Activated CD4-positive, alpha-beta memory T cell treated with anti-CD3 and anti-CD28 coated beads, Interleukin-2, amount 10 ng/mL, durations not matched to agents 7 days and 5 days (primary cell): Measurements from ENCODE around the gene H1-8. TPM values are rescaled to one million over a fixed set of nuclear protein-coding genes. Genes with fewer than 3 reads are reported as not detected.
A peak's percentile ranks its signal among the peaks of the same experiment; 100 is the strongest.

Experiments used
- CTCF ChIA-PET: fragments of 350-600 bp; sonication (Branson Sonifier 250); formaldehyde crosslinking; loops from one replicate; lab custom pipeline; 2021; ENCODE audit warnings: antibody characterized with exemption, inconsistent platforms; lab: Charles Lee
- POLR2A ChIA-PET: fragments of 350-600 bp; sonication (Branson Sonifier 250); formaldehyde crosslinking; loops from one replicate; lab custom pipeline; 2021; ENCODE audit warnings: antibody characterized with exemption; lab: Charles Lee
- DNase-seq: peaks from one replicate; pipeline ENCODE4 v3.0.0-alpha.2; 2020
- H3K27ac Mint-ChIP-seq: one replicate; pipeline ENCODE4 v1.8.0; 2021; ENCODE audit warnings: mild to moderate bottlenecking, mixed read lengths
- H3K27me3 Mint-ChIP-seq: one replicate; pipeline ENCODE4 v1.8.0; 2021; ENCODE audit warnings: mixed read lengths
- H3K36me3 Mint-ChIP-seq: one replicate; pipeline ENCODE4 v1.8.0; 2021; ENCODE audit warnings: low read depth, mixed read lengths
- H3K4me1 Mint-ChIP-seq: one replicate; pipeline ENCODE4 v1.8.0; 2021; ENCODE audit warnings: mixed read lengths
- H3K4me3 Mint-ChIP-seq: one replicate; pipeline ENCODE4 v1.8.0; 2021; ENCODE audit warnings: mild to moderate bottlenecking, mixed read lengths
- H3K9me3 Mint-ChIP-seq: one replicate; pipeline ENCODE4 v1.8.0; 2021; ENCODE audit warnings: mixed read lengths
- total RNA-seq, 2 experiments: library from RNA; stranded (reverse); gene quantifications; one replicate each; pipeline ENCODE4 v1.2.3, GENCODE V29; 2021

H1-8 gene
- total RNA-seq, 2 experiments from 2014 or later: not detected

- H3K27ac Mint-ChIP-seq: no peak overlapping the region
- H3K4me3 Mint-ChIP-seq: no peak overlapping the region
- H3K27me3 Mint-ChIP-seq: peaks cover 2% of the 10 kb centered on the region
- H3K4me1 Mint-ChIP-seq: peaks cover 2% of the 10 kb centered on the region
- no peak for DNase-seq
- POLR2A ChIA-PET: interaction anchor here (1.2 to 1.3 kb wide), 2 partner anchors 11 to 39 kb away, joined by 3 to 5 read pairs; no protein-coding TSS in a partner anchor
- CTCF ChIA-PET: no interaction called here
- no peaks in the 10 kb centered on the region for H3K36me3 Mint-ChIP-seq
- no peaks in the 10 kb centered on the region for H3K9me3 Mint-ChIP-seq
Observed at GRCh38 chr3:129565902-129566301, 22.9 kb downstream of the H1-8 start.

GRCh38 chr3:129567176-129567705 is 24.3 kb downstream of the H1-8 start:
- CTCF ChIA-PET: interaction anchor here (1.4 kb wide), 1 partner anchor 9 kb away, joined by 3 read pairs; no protein-coding TSS in a partner anchor
- H3K27ac Mint-ChIP-seq: no peak overlapping the region

GRCh38 chr3:129567939-129568338 is 25.0 kb downstream of the H1-8 start:
- Mint-ChIP-seq H3K27me3 (peaks cover 2% of the 10 kb centered on the region), H3K27ac (no peak overlapping the region), H3K36me3 (no peaks in the 10 kb centered on the region), H3K9me3 (no peaks in the 10 kb centered on the region), H3K4me1 (peaks cover 2% of the 10 kb centered on the region), H3K4me3 (no peak overlapping the region)
- CTCF ChIA-PET: interaction anchor here (1.4 kb wide), 1 partner anchor 8 kb away, joined by 3 read pairs; no protein-coding TSS in a partner anchor
- DNase-seq: no peak
- POLR2A ChIA-PET: interaction anchor here (1.2 to 1.5 kb wide), 3 partner anchors 9 to 59 kb away, joined by 3 to 6 read pairs (median 3); no protein-coding TSS in a partner anchor

More at GRCh38 chr3:129567176-129567705, 24.3 kb downstream of the H1-8 start:
- peaks cover 2% of the 10 kb centered on the region for H3K4me1 Mint-ChIP-seq
- H3K9me3 Mint-ChIP-seq: no peaks in the 10 kb centered on the region
- no peaks in the 10 kb centered on the region for H3K36me3 Mint-ChIP-seq
- peaks cover 2% of the 10 kb centered on the region for H3K27me3 Mint-ChIP-seq
- POLR2A ChIA-PET: interaction anchor here (1.3 to 1.5 kb wide), 2 partner anchors 9 to 60 kb away, joined by 3 to 6 read pairs; no protein-coding TSS in a partner anchor
- DNase-seq: no peak
- no peak overlapping the region for H3K4me3 Mint-ChIP-seq

GRCh38 chr3:129569856-129570255 is 26.9 kb downstream of the H1-8 start:
- no peak for DNase-seq
- peaks cover 6% of the 10 kb centered on the region for H3K4me1 Mint-ChIP-seq
- CTCF ChIA-PET: interaction anchor here (0.5 kb wide), 1 partner anchor 506 kb away, joined by 3 read pairs; no protein-coding TSS in a partner anchor
- H3K27me3 Mint-ChIP-seq: peaks cover 2% of the 10 kb centered on the region
- H3K9me3 Mint-ChIP-seq: no peaks in the 10 kb centered on the region
- no peak overlapping the region for H3K4me3 Mint-ChIP-seq
- POLR2A ChIA-PET: no interaction called here
- no peak overlapping the region for H3K27ac Mint-ChIP-seq
- no peaks in the 10 kb centered on the region for H3K36me3 Mint-ChIP-seq

GRCh38 chr3:129571605-129572547 is 28.9 kb downstream of the H1-8 start:
- Mint-ChIP-seq H3K4me3 (no peak overlapping the region), H3K27ac (no peak overlapping the region), H3K9me3 (no peaks in the 10 kb centered on the region), H3K27me3 (peaks cover 2% of the 10 kb centered on the region), H3K36me3 (no peaks in the 10 kb centered on the region), H3K4me1 (peaks cover 27% of the 10 kb centered on the region)
- POLR2A ChIA-PET: no interaction called here
- DNase-seq: no peak
- CTCF ChIA-PET: no interaction called here

- POLR2A ChIA-PET: no interaction called here
- Mint-ChIP-seq H3K27ac (no peak overlapping the region), H3K27me3 (peaks cover 2% of the 10 kb centered on the region), H3K4me3 (no peak overlapping the region), H3K4me1 (peaks cover 30% of the 10 kb centered on the region), H3K9me3 (no peaks in the 10 kb centered on the region), H3K36me3 (no peaks in the 10 kb centered on the region)
- no peak for DNase-seq
- CTCF ChIA-PET: no interaction called here
Observed at GRCh38 chr3:129572603-129573002, 29.6 kb downstream of the H1-8 start.

GRCh38 chr3:129573493-129573892 is 30.5 kb downstream of the H1-8 start:
- POLR2A ChIA-PET: no interaction called here
- no peak overlapping the region for H3K4me3 Mint-ChIP-seq
- CTCF ChIA-PET: no interaction called here
- no peak for DNase-seq
- peaks cover 37% of the 10 kb centered on the region for H3K4me1 Mint-ChIP-seq
- H3K27ac Mint-ChIP-seq: no peak overlapping the region
- no peaks in the 10 kb centered on the region for H3K9me3 Mint-ChIP-seq
- no peaks in the 10 kb centered on the region for H3K36me3 Mint-ChIP-seq
- H3K27me3 Mint-ChIP-seq: peaks cover 2% of the 10 kb centered on the region

GRCh38 chr3:129574206-129574605 is 31.2 kb downstream of the H1-8 start:
- Mint-ChIP-seq H3K4me1 (peaks cover 40% of the 10 kb centered on the region), H3K27me3 (peaks cover 2% of the 10 kb centered on the region), H3K9me3 (no peaks in the 10 kb centered on the region), H3K4me3 (no peak overlapping the region), H3K36me3 (no peaks in the 10 kb centered on the region), H3K27ac (no peak overlapping the region)
- CTCF ChIA-PET: no interaction called here
- DNase-seq: no peak
- POLR2A ChIA-PET: no interaction called here

GRCh38 chr3:129575233-129575996 is 32.4 kb downstream of the H1-8 start:
- POLR2A ChIA-PET: interaction anchor here (1.3 to 2.8 kb wide), 5 partner anchors 7 to 136 kb away, joined by 4 to 23 read pairs (median 7); partner anchors contain the start of genes IFT122, MBD4 and PLXND1
- peaks cover 40% of the 10 kb centered on the region for H3K4me1 Mint-ChIP-seq
- CTCF ChIA-PET: interaction anchor here (1.0 kb wide), 1 partner anchor 8 kb away, joined by 3 read pairs; no protein-coding TSS in a partner anchor
- H3K27ac Mint-ChIP-seq: no peak overlapping the region
- no peaks in the 10 kb centered on the region for H3K9me3 Mint-ChIP-seq
- H3K4me3 Mint-ChIP-seq: no peak overlapping the region
- H3K36me3 Mint-ChIP-seq: no peaks in the 10 kb centered on the region
- no peaks in the 10 kb centered on the region for H3K27me3 Mint-ChIP-seq
- DNase-seq: no peak

GRCh38 chr3:129575997-129576384 is 33.0 kb downstream of the H1-8 start:
- H3K9me3 Mint-ChIP-seq: no peaks in the 10 kb centered on the region
- H3K27ac Mint-ChIP-seq: peak overlapping the region; percentile 94
- DNase-seq: no peak
- ChIA-PET CTCF (interaction anchor here (1.0 to 2.1 kb wide), 3 partner anchors 9 to 84 kb away, joined by 3 to 8 read pairs (median 4); no protein-coding TSS in a partner anchor), POLR2A (interaction anchor here (1.0 to 2.8 kb wide), 8 partner anchors 8 to 136 kb away, joined by 3 to 30 read pairs (median 6); partner anchors contain the start of genes IFT122, MBD4 and PLXND1)
- no peak overlapping the region for H3K4me3 Mint-ChIP-seq
- no peaks in the 10 kb centered on the region for H3K36me3 Mint-ChIP-seq
- no peaks in the 10 kb centered on the region for H3K27me3 Mint-ChIP-seq
- H3K4me1 Mint-ChIP-seq: peaks cover 40% of the 10 kb centered on the region

- POLR2A ChIA-PET: interaction anchor here (0.8 to 2.8 kb wide), 15 partner anchors 9 to 137 kb away, joined by 3 to 30 read pairs (median 4); partner anchors contain the start of genes IFT122, MBD4 and PLXND1
- H3K27ac Mint-ChIP-seq: peak overlapping the region; percentile 94
Observed at GRCh38 chr3:129576514-129577352, 33.8 kb downstream of the H1-8 start.

More at GRCh38 chr3:129576514-129577352, 33.8 kb downstream of the H1-8 start:
- Mint-ChIP-seq H3K4me1 (peaks cover 40% of the 10 kb centered on the region), H3K27me3 (no peaks in the 10 kb centered on the region), H3K4me3 (no peak overlapping the region), H3K9me3 (no peaks in the 10 kb centered on the region), H3K36me3 (no peaks in the 10 kb centered on the region)
- CTCF ChIA-PET: interaction anchor here (1.0 to 2.1 kb wide), 5 partner anchors 9 to 261 kb away, joined by 3 to 8 read pairs (median 4); a partner anchor contains a TSS
- DNase-seq: peak; percentile 83
